HG03439 (cell line): ENCODE data around the gene ATXN7L3.
"Not testable (repeated sequence)": the region's sequence is repeated elsewhere in the genome, so short reads cannot be mapped to it uniquely, and the experiment has no call there.

Source experiments
- ATAC-seq: cut with Tn5 transposase; IDR thresholded peaks from one replicate; pipeline ENCODE4 v1.9.1; 2021; ENCODE audit warnings: mild to moderate bottlenecking, moderate library complexity; ENCODE audit not compliant: unreplicated experiment

The ATXN7L3 gene

GRCh38 chr17:44176671-44177501 lies 22.8 kb downstream of the ATXN7L3 start:
- ATAC-seq, result no peak

GRCh38 chr17:44176257-44176656 lies 23.4 kb downstream of the ATXN7L3 start:
- ATAC-seq, result no peak

GRCh38 chr17:44174427-44174826 lies 25.3 kb downstream of the ATXN7L3 start:
- no peak for ATAC-seq

GRCh38 chr17:44171931-44172455 lies 27.7 kb downstream of the ATXN7L3 start:
- ATAC-seq, result no peak

- ATAC-seq, result no peak
Observed at GRCh38 chr17:44170499-44171201, 29.0 kb downstream of the ATXN7L3 start, which contains the start of gene ASB16. Gene ASB16 (plus strand): TSS chr17:44170704. CDS start chr17:44170790, 86 bp downstream.

GRCh38 chr17:44170135-44170498 lies 29.6 kb downstream of the ATXN7L3 start:
- ATAC-seq, result no peak

- ATAC-seq, result no peak
Observed at GRCh38 chr17:44167181-44167861, 32.4 kb downstream of the ATXN7L3 start.

GRCh38 chr17:44164476-44164875 lies 35.2 kb downstream of the ATXN7L3 start:
- ATAC-seq, result no peak

- ATAC-seq, result no peak
Observed at GRCh38 chr17:44159519-44160210, 40.0 kb downstream of the ATXN7L3 start.

GRCh38 chr17:44155488-44155887 lies 44.2 kb downstream of the ATXN7L3 start:
- ATAC-seq, result no peak

GRCh38 chr17:44152875-44153274 lies 46.8 kb downstream of the ATXN7L3 start:
- no peak for ATAC-seq

GRCh38 chr17:44149750-44150329 lies 49.8 kb downstream of the ATXN7L3 start:
- ATAC-seq, result no peak

GRCh38 chr17:44149066-44149465 lies 50.6 kb downstream of the ATXN7L3 start:
- ATAC-seq, result not testable (repeated sequence)

- ATAC-seq, result no peak
Observed at GRCh38 chr17:44147812-44148211, 51.9 kb downstream of the ATXN7L3 start.

GRCh38 chr17:44146375-44147346 lies 53.0 kb downstream of the ATXN7L3 start:
- ATAC-seq, result no peak

- ATAC-seq, result no peak
Observed at GRCh38 chr17:44144966-44145739, 54.5 kb downstream of the ATXN7L3 start.

GRCh38 chr17:44143921-44144320 lies 55.8 kb downstream of the ATXN7L3 start:
- ATAC-seq, result not testable (repeated sequence)
